HG02642 (cell line): ENCODE measurements around the gene MYO5C.

Source experiments
- ATAC-seq: cut with Tn5 transposase; IDR thresholded peaks from one replicate; pipeline ENCODE4 v1.9.1; 2021; ENCODE audit warnings: mild to moderate bottlenecking; ENCODE audit not compliant: unreplicated experiment, poor library complexity

Gene MYO5C, protein sequence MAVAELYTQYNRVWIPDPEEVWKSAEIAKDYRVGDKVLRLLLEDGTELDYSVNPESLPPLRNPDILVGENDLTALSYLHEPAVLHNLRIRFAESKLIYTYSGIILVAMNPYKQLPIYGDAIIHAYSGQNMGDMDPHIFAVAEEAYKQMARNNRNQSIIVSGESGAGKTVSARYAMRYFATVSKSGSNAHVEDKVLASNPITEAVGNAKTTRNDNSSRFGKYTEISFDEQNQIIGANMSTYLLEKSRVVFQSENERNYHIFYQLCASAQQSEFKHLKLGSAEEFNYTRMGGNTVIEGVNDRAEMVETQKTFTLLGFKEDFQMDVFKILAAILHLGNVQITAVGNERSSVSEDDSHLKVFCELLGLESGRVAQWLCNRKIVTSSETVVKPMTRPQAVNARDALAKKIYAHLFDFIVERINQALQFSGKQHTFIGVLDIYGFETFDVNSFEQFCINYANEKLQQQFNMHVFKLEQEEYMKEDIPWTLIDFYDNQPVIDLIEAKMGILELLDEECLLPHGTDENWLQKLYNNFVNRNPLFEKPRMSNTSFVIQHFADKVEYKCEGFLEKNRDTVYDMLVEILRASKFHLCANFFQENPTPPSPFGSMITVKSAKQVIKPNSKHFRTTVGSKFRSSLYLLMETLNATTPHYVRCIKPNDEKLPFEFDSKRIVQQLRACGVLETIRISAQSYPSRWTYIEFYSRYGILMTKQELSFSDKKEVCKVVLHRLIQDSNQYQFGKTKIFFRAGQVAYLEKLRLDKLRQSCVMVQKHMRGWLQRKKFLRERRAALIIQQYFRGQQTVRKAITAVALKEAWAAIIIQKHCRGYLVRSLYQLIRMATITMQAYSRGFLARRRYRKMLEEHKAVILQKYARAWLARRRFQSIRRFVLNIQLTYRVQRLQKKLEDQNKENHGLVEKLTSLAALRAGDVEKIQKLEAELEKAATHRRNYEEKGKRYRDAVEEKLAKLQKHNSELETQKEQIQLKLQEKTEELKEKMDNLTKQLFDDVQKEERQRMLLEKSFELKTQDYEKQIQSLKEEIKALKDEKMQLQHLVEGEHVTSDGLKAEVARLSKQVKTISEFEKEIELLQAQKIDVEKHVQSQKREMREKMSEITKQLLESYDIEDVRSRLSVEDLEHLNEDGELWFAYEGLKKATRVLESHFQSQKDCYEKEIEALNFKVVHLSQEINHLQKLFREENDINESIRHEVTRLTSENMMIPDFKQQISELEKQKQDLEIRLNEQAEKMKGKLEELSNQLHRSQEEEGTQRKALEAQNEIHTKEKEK (N-terminal part only)

DNA sequence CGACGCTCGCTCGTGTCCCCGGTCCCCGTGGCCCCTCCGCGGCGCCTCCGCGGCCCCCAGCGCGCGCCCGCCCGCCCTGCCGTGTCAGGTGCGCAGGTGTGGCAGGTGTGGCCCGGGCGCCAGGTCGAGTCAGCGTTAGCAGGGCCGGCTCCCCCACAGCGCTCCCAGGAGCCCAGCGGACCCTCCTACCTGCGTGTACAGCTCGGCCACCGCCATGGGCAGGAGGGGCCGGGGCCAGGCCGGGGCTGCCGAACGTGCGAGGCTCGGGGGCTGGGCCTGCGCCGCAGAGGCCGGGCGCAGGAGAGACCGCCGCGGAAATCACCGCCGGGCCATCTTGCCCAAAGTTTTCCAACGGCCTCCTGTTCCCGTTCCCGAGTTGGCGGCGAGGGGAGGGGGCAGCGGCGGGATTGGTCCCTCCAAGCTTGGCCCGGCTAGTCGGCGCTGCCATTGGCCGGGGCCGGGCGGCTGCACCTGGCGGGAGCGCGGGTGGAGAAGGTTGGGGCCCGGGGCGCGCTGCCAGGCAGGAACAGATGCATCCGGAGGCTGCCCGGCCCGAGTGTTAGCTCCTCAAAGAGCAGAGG is at the start of gene MYO5C:
TSS of gene MYO5C (minus strand) at position 384 of the 581 bp plus-strand sequence. CDS start at position 216, 168 bp downstream.
- no peak for ATAC-seq

DNA sequence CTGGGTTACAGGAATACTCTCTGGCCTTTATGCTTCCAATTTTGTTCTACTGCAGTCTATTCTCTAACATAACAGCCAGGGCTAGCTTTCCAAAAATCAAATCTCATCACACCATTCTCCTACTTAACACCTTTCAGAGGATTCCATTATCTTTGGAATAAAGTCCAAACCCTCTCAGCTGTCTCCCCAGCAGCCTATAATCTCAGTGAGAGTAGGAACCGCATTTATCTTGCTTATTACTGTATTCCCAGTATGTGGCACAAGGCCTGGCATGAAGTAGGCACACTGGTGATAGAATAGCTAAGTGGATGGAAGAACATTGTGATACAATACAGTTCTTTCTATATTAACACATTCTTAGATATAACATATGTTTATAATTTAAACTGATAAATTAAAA is 49.0 kb upstream of the MYO5C start:
- ATAC-seq, result no peak

DNA sequence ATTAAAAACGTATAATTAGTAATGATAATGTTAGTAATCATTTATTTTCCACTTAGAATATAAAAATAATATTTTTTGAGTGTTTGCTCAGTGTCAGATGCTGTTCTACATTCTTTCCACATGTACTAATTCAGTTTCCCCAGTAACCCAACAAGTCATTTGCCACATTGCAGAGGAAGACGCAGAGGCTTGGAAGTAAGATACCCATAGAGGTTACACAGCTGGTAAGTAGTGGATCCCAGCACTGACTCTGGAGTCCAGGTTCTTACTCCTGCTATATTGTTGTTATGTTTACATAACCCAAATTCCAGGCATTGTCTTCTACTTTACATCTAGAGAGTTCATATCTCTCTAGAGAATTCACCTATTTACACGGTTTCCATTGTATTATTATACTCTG is 48.2 kb upstream of the MYO5C start:
- ATAC-seq, result no peak

DNA sequence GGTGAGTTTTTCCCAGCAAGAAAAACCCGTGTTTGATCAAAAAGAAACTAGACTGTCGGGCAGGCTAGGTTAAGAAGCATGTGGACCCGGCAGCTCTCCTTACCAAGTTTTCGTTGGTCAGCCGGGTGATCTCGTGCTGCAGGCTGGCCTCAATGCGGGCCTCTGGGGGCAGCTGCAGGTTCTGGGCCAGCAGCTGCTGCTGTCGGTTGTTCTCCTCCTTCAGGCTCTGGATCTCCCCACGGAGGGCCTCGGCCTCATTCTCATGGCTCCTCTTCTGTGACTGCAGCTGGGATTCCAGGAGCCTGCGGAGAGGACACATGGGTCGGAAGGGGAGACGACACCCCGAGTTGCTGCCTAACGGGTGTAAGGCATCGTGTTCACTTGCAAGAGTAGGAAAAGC is 44.5 kb upstream of the MYO5C start:
- no peak for ATAC-seq

DNA sequence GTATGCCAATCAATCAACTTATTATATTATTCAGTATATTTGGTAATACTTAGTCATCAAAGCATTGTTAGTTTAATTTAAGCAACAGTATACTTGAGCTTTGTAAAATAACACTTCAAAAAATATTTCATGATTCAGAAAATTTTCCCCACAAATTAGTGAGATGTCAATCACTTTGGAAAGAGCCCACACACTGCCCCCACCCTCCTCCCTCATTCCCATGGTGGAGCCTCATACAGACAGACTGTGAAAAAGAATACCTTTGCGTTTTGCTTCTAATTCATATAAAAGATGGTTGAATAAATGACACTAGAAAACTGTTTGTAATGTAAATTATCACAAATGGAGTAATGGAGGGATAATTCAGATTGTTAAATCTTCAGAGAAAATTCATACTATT is 43.3 kb upstream of the MYO5C start:
- ATAC-seq, result no peak

DNA sequence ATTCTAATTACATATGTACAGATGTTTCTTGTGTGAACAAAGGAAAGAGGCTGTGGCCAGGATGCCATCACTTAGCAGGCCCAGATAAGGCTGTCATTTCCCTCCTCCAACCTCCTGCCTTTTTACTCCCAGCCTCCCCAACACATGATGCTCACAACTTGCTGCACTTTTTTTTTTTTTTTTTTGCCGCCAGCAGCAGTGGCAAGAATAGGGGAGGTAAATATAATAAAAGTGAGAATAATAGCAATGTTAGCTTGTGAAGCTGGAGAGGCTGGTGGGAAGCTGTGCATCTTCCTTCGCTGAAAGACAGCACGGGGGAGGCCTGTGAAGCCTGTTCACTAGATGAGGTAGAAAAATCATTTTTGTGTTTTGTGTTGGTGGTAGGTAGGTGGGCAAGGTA is 42.5 kb upstream of the MYO5C start:
- ATAC-seq, result no peak

DNA sequence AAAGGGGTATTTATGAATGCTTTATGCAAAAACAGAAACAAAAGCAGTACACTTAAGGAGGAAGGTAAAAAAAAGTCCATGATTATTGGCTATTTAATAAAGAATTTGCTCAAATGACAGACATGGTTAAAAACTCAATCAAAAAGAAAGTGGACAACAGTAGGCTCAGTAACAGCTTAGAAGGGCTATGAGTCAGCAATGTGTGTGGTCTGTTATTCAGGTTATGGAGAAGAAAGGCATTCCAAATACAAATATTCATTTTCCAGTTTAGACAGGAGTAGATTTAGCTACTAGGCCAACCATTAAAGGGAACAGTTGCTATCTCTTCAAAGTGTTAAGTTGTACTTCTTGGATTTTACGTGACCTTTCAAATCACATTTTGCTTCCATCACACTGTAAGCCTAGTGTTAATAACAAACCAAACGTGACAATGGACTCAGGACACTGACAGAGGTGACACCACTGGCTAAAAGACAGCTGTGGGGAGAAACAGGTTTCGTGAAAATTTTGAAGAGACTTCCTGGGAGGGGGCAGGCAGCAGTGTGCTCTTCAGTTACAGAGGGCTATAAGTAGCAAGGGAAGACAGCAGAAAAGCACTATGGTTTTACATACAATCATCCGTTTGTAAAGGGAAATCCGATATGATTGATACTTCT is 41.7 kb upstream of the MYO5C start:
- no peak for ATAC-seq

DNA sequence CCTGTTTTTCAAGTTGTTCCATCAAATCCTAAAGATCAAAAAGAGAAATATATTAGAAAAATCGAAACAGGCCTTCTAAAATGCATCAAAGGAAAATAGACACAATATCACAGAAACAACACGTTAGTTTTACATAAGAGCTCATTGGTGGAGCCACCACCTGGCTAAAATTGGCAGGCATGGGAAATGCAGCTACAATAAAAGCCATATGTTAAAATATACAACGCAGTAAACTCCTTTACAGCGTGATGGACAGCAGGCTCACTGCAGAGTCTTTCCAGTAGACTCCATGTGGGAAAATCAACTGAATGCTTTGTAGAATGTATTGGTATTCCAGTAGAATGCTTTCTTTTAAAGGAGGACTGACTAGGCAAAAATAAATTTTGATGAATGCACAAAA is 40.9 kb upstream of the MYO5C start:
- ATAC-seq, result no peak

DNA sequence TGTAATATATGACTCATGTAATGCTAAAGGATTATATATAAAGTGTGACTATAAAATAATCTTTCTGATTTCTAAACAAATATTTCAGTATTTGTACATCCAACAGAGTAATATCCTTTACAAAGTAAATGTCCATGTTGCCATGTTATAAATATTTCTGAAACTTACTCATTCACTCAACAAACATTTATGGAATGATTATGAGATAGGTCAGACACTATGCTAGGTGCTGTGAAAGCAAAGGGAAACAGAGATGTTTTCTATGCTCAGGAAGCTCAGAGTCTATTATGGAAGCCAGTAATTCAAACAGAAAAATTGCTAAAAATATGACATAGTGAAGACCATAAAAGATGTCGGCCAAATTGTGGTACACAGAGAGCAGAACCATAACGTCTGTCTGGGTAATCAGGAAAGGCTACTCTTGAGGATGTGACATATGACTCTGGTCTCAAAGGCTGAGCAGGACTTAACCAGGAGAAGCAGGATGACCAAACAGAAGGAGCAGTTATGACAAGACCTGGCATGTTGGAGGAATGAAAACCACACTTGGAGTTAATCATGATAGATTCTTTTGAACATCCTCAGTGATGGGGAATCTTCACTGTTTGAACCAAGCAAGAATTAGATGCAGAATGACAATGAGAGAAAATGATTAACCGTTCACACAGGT is 39.0 kb upstream of the MYO5C start:
- ATAC-seq, result no peak

DNA sequence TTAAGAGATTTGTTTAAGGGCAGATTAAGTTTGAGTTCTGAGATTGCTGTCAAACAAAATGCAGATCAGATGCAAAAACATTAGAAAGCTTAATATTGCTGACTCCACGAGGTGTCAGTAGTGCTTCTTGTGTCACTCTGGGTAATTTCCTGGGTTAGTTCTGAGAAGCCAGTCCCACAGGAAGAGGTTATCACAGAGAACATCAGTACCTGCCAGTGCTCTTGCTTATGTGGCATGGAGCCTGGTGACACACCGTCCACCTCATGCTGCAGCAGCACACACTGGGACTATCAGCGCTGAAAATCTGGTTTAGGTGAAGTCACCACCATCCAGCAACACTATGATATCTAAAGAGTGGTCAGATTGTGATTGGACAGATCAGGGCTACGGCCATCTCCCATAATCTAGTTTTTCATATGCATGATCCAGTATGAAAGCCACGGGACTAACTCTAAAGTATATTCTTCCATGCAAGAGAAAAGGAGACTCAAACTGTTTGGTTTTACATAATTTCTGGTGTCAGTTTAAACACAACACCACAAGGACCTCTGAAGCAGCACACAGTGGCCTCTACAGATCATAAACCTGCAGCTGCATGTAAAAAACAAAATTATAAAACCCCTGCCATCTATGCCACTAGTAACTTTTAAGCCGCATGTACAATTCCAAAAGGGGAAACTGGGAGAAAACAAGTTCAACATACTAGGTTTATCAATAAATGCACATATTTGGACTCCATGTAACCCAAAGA is 36.1 kb upstream of the MYO5C start:
- peak; percentile 72 for ATAC-seq

DNA sequence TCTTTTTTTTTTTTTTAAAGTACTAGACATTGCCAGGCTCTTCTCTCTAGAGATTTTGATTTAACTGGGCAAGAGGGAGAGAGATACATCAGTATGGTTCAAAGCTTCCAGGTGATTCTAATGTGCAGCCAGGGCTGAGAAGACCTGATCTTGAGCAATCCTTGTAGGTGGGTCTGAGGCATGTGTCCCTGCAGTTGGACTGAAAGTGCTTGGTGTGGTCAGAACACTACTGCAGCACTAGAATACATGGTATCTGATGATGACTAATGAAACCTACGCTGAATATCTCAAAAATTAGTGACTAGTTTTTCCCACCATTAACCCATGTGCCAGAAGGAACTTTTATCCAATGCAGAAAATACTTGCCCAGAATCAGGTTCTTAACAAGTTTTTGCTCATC is 34.4 kb upstream of the MYO5C start:
- no peak for ATAC-seq

DNA sequence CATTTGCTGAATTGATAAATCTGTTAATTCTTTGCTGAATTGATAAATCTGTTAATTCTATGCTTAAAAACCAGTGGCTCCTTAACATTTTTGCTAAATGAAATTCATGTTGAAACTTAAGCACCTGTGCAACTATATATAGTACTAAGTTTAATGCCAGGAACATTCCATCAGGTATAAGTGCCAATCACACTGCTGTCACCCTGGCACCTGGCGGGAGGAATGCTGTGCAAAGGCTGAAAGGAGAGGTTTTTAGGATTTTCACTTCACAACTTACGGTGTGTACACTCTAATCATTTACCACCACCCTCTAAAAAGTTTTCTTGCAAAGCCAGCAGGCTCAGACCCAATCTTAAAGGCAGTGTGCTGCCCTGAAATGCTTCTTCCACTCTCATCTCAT is 33.5 kb upstream of the MYO5C start:
- no peak for ATAC-seq

DNA sequence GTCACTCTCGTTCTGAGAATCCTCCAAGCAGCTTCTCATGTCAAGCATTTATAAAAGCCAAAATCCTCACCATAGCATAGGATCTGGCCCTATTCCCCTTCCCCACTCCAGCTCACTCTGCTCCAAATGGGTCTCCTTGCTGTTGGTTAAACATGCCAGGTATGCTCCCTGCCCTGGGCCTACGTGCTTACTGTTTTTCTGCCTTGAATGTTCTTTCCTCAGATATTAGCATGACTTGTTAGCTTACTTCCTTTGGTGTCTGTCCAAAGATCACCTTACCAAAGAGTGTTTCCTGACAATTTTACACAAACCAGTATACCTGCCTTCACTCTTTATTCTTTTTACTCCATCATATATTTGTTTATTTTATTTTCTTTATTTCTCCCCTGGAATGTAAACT is 33.1 kb upstream of the MYO5C start:
- no peak for ATAC-seq

DNA sequence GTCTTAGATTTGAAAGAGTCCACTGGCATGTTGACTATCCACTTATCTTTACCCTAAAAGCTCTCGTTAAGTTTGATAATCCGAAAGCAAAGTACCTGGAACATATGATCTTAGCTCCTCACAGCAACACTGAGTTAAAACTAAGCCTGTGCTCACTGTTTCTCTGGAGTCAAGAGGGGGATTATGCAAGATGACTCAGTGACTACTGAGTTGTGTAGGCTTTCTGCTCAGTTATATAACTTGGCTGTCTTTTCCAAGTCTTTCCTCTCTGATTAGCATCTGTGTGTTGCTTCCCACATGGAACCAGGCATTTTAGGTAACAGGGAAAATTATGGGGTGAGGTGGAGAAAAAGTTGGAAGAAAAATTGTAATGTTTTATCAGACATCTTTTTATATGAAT is 31.2 kb upstream of the MYO5C start:
- no peak for ATAC-seq

DNA sequence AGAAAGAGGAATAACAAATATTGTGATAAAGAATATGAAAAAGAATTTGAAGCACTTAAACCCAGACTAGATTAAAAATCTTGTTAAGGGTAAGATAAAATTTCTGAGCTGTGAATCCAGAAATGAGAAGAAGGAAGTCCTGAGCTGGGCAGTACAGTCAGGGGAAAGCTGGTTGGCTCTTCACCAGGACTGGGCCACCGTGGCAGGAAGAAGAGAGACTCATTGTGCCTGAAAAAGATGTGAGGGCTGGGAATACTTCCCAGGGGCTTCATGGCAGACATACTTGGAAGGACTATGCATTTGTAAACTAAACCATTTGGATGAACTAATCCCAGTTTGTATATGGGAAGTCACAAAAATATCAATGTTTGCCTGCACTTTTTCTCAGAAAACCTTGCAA is 28.5 kb upstream of the MYO5C start:
- ATAC-seq, result no peak

DNA sequence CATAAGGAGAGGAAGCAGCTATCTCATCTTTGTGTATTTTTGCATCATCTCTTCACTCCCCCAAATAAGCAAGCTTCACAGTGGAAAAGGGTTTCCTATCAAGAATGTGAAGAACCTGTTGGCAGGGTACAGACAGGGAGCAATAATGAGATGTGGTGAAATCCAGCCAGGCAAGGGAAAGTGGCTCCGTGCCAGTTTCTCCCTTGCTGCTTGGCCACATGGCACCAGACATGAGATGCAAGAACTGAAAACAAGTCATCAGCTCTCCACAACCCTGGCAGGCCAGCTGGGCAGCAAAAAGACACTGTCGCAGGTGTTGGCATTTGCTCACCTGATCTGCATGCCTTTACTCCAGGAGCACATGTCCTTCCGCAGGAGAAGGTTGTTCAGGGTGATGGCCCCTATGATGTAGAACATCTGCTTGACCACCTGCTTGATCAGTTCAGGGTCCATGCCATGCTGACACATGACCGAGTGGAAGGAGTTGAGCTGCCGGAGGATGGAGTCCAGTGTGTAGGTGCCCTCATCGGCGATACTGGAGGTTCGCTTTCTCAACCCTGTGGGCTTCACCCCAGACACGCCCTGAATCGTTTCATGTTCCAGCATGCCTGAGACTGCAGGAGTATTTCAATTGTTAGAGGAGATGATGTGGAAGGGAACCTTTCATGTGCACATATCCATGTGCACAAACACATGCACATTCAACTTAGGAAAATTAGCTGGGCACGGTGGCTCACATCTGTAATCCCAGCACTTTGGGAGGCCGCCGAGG is 23.3 kb upstream of the MYO5C start:
- ATAC-seq, result no peak

DNA sequence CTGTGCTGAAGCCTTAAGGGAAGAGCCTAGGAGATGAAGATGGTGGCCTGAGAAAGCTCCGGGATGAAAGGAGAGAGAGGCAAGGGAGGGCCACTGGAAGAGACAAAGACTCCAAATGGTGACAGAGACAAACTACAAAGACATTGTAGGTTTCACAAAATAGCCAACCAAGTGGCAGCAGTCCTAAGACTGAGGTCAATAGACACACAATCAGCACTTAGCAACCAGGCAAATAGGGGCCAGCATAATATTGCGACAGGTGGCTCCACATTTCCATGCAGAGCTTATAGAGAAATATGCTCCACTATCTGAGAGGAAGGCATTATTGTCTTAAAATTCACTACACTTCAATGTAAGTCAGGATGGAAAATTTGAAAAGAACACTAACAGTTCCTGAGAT is 22.1 kb upstream of the MYO5C start:
- ATAC-seq, result no peak

DNA sequence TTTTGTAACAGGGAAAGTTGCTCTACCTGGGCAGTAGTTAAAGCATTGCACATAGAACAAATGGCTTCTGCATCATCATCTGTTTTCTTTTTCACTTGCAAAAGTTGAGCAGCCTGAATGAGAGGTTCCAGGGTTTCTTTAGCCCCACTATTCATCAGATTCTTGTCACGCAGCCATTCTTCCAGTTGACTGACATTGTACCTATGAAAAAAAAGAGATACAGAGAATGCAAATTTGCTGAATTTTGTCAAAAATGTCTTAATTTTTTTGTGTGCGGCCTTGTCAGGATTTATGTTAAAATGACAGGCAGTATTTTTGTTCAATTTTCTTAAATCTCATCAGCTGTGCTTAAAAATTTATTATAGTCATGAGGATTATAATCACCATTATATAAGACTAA is 21.4 kb upstream of the MYO5C start:
- ATAC-seq, result no peak
